G401.6 (cell line): ENCODE measurements around the gene ARHGAP25.

Experiments
- FAIRE-seq: peaks from 2 replicates; lab custom pipeline; 2012; peaks lifted over from hg19 to GRCh38; lab: Jason Lieb, UNC

The ARHGAP25 gene

DNA sequence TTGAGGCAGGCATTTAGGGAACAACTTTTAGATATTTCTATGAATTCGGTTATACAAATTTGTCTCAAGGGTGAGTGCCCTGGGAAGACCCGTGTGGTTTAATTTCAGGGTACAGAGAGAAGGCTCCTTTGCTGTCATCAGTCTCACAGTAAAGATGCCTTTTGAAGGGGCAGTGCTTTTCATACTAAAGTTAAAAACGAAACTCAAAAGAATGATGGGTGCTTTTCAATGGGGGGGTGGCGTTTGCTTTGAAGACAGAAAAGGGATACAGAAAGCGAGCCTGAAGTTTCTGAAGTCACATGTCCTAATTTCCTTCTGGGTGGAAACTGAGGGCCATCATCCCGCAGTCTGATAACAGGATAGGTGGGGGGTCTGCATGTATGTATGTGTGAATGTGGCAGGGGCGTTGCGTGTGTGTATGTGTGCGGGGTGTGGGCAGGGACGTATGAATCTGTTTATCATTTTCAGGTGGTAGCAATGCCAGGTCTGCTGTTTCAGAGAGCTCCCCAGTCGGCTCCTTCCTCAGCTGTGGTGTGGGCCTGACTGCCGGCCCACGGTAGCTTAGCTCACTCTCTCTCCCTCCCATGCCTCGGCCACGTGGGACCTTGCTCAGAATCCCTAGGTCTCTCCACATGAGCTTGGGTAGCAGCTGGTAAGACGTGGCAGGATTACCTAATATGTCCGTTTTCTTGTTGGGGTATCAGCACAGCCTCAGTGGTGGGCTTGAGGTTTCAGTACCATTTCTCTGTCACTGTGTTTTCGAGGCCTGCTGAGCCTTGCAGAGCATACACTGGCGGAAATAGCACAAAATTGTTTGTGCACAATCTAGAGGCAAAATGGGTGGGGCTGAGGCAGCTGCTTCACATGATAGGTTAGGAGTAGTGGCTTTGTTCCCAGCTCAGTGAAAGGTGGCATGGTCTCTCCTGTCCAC lies 32.7 kb downstream of the ARHGAP25 start:
- FAIRE-seq: no peak

DNA sequence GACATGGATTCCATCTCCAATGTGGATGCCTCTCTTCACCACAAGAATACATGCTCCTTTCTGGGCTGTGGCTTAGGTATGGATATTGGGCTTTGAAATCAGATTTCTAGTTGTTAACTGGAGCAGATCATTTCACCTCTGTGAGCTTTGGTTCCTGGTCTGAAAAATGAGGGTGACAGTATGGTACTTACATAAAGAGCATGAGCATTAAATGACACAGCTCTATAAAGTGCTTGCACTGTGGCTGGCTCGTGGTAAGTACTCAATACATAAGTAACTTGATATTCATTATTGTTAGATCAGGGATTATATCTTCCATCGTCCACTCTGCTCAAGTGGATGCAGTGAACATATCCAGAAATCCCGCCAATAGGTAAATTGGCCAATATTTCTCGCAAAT lies 33.4 kb downstream of the ARHGAP25 start:
- no peak for FAIRE-seq

DNA sequence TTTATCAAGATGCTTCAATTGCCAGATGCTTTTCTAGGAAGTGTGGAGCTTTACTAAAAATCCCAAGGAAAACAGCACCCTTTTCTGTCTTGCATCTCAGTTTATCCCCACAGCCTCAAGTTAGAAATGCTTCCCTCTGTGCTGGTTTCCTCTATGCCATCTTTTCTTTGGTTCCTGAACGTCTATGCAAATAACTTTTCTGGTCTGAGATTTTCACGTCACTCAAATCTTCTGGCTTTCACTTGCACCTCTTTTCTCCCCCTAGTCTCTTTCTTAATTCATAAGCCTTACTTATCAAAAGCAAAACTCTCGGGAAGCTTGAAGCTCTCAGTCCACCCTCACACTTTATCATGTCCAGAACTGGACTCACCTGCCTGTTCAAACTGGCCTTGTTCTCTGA lies 33.9 kb downstream of the ARHGAP25 start:
- FAIRE-seq: no peak

DNA sequence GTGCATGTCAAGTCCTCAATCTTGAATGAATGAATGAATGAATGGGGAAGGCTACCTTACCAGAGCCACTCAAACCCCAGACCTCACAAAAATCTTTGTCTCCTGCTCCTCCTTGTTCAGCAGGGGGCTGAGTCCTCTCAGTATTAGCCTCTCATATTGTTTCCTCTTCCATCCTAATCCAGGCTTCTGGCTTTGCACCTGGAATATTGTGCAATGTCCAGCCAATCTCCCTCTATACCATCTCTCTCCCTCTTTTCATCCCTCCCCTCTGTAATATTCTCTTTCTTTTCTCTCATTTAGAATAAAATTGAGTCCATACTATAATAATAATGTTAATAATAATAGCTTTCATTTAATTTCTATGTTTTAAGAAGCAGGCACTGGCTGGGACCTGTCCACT lies 34.3 kb downstream of the ARHGAP25 start:
- no peak for FAIRE-seq

DNA sequence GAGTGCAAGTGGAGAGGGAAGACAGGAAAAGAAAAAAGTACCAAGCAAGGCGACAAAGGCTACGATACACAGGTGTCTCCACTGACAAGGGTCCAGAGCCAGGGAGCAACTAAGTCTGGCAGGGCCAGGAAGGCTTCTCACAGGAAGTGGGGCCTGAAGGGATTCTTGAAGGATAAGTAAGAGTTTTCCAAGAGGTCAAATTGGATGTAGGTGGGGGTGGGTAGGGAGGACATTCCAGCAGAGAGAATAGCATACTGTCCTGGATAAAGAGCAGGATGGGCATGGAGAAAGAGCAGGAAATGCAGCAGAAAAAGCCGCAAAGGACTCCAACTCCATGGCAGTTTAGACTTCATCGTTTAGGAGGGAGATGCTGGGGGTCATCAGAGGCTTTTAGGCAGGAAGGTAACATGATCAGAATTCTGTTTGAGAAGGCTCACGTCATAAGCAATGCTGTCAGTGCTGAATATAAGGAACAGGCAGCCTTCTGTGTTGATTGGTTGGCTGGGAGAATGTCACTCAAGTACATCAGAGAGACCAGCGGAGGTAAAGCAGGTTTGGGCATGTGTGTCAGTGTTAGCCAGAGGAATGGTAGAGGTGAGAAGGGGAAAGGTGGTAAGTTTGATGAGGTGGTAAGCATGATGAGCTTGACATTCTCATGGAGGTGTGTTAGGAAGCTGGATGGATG lies 35.1 kb downstream of the ARHGAP25 start:
- FAIRE-seq: no peak

DNA sequence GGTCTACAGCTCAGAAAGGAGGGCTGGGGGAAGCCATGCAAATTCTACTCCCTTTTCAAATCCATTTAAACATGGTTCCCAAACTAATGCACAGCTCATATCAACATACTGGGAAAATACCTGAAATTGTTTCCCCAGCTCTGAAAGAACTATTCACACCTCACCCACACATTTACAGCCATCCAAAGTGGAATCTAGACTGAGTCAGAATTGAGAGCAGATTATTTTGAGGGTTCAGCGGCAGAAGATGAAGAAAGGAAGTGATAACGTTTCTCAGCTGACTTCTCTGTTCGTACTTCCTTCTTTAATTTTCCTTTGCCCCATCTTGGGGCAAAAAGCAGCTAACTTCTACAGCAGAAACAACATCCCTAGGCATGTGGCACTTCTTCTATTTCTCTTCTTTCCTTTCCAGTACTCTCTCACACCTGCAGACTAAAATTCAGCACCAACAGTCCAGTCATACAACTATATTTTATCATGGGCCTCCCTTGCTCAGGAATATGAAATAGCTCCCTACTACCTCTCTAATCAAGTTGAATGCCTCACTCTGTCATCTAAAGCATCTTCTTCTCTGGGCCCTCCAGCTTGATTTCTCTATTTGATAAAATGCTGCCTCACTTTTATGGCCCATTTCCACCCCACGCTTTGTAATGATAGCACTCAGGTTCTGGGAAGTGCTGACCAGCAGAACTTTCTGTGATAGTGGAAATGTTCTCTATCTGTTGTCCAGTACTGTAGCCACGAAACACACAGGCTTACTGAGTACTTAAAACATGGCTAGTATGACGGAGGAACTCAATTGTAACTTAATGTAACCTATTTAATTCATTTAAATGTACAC lies 35.9 kb downstream of the ARHGAP25 start:
- FAIRE-seq: no peak

DNA sequence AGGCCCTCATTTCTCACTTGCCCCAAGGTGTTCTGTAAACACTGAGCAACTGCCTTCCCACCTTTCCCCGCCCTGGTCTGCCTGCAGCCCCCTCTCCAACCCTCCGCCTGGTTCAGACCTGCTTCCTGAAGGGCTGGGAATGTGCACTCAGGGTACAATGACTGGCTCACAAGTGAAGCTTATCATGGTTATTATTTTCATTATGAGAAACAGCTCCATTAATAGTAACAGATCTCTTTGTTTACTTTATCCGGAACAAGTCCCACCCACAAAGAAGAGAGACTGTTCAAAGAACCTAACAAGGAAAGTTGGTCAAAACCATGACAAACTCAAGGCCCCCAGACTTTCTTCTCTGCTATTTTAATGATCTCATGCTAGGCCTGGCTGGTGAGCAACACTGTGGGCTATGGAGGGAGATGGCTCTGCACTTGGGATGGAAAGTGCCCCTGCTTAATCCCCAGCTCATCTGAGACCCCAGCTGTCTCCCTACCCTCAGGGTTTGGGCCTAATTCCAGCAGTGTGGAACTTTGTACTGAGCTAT lies 36.7 kb downstream of the ARHGAP25 start:
- no peak for FAIRE-seq

DNA sequence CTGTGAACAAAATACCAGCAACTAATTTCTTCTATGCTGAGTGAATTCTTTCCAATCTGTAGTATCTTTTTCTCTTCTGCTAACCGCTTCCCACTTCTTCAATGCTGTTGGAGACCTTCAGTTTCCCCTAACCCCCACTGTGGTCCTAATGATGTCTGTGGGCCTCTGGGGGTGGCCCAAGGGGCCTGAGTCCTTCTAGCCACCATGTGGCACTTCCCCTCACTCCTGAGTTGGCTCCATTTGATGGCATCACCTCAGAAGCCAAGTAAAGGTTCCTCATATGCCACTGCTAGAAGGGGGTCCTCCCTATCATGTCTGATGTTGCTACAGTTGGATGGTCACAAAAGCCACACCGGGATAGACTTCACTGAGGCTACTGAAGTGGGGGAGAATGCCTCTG lies 37.5 kb downstream of the ARHGAP25 start:
- no peak for FAIRE-seq

DNA sequence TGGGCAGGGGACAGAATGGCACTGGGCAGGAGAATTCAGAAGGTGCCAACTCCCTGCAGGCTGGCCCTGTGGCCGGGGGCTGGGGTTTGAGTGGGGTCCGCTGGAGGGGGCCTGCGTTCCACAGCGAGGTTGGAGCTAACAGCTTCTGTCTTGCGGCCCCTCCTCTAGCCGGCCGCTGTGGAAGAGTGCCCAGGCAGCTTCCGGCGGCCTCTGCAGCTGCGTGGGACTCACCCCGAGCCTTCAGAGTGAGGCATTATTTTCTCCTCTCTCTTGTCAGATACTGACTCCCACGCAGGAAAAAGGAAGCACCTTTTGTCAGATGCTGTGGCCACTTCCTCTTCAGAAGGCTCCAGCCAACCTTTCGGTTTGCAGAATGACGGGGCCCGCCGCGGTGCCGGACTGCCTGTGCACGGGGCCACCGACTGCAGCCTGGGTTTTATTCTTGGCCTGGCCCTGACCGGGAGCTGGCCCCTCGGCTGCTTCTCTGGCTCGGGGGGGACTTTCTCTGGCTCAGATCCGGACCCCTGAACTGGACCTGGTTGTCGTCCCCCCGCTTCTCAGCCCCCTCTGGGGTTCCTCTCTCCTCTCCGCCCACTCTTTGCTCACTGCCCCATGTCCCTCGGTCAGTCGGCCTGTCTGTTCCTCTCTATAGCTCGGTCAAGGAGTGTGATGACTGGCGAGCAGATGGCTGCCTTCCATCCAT lies 40.1 kb downstream of the ARHGAP25 start:
- FAIRE-seq: no peak

DNA sequence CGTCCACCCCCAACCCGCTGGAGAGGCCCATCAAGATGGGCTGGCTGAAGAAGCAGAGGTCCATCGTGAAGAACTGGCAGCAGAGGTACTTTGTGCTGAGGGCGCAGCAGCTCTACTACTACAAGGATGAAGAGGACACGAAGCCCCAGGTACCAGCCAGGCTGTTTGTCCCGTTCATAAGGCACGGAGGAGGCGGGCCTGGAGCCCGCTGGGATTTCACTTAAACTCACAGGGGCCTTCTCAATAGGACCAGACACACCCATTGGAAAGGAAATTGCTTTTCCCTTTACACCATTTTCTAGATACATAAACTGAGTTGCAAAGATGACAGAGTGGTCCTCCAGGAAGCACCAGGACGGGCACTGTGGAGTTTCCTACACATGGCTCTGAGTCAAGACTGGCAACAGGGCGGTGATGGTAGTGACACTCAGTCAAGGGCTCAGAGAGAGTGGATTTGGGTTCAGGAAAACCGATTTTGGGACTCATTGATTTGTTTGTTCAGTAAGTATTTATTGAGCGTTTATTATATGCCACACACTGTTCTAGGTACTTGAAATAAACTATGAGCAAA lies 40.7 kb downstream of the ARHGAP25 start:
- no peak for FAIRE-seq

DNA sequence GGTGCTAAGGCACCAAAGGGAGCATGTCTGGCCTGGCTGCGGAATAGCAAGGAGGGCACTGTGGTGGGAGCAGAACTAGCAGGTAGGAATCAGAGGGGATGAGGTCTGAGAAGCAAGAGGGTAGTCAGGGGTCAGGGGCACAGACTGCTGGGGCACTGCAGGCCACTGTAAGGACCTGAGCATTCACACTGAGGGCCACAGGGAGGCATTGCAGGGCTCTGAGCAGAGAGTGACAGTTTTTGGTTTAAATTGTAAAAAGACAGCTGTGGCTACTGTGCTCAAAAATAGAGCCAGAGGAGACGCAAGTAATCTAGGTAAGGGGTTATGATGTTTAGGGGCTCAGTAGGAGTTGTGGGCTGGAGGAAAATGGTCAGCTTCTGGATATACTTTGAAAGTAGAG lies 41.5 kb downstream of the ARHGAP25 start:
- no peak for FAIRE-seq

DNA sequence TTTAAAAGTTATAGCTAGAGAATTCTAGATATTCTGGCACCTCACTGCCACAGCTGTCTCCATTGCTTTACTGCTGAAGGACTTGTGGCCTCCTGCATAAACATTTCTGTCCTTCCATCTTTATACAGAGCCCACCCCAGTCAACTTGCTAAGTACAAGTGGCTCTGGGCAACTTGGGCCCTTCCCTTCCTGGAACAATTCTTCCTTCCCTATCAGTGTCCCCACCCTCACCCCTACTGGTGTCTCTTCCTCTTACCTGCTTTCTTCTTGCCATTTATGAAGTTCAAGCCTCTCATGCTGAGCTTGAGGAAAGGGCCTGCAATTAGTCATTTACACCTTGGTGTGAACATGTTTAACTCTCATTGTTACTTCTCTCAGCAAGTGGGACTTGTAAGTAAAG lies 45.0 kb downstream of the ARHGAP25 start:
- FAIRE-seq: no peak

DNA sequence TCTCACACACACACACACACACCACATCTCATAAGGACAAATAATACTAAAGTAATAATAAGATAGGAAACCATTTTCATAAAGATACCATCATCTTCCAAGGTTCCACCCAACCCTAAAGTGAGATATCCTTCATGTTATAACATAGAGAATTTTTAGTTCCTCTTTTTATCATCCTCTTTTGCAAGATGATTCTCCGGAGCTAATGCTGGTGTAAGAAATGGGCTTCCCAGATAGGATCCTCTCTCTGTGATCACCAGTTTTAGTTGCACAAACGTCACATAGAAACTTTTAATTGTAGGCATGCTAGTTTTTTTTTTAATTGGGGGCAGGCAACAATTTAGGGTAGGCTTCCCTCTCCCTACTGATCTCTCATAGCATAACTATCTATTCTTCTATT lies 49.6 kb downstream of the ARHGAP25 start:
- FAIRE-seq: no peak

DNA sequence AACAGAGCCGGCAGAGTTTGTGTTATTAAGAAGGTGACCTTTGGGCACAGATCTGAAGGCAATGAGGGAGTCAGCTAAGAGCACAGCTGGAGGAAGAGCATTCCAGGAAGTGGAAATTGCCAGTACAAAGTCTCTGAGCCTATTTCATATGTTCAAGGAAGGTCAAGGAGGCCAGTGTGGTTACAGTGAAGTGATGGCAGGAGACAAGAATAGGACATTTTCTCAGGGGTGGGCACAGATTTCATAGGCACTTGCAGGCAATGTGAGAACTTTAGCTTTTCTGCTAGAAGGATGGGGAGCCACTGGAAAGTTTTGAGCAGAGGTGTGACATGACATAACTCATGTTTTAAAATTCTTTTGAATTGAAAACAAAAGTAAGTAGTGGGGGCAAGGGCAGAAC lies 50.3 kb downstream of the ARHGAP25 start:
- FAIRE-seq: no peak

DNA sequence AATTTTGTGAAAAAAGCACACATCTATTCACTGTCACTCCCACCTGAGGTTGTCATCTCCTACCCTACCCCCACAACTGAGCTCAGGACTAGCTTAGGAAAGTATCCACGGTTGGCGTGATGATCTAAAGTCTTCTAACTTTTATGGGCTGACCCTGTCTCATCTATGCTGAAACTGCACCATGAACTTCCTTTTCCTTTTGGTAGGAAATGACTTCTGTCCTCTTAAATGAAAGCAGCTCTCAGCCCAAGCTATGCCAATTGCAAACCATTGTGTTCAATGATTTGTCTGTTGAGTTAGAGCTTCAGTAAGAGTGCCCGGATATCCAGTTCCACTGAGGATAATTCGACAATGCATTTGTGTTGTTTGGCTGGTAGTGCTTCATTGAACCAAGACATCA lies 52.7 kb downstream of the ARHGAP25 start:
- FAIRE-seq: no peak

DNA sequence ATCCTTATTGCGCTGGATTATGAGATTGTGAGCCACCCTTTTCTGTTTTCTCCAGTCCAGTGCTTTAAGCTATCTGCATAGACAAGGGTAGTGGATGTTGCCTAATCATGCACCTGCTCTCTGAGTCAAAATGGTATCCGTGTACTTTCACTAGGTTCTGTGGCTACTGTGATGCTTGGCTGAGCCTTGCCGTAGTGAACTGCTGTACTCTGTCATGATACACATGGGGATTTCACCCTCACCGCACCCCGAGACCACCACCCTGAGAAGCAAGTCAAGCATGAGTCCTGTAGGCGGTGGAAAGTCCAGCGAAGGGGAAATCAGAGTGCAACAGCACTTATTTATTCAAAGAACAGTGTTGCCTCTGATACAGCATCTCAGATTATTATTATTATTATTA lies 55.0 kb downstream of the ARHGAP25 start:
- no peak for FAIRE-seq

DNA sequence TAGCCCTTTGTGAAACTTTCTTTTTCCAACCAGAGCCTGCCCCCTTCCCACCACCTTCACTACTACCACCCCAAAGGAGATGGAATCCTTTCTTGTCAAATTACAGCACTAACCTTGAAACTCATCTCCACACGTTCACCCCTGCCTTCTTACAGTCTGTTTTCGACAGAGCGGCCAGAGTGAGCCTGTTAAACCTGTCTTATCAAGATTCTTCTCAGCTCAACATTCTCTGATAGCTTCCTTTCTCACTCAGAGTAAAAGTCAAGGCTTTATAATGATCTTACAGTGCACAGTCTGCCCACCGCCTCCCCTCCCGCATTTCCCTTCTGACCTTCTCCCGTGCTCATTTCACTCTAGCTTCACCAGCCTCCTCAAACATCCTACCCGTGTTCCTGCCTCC lies 56.0 kb downstream of the ARHGAP25 start:
- FAIRE-seq: no peak

DNA sequence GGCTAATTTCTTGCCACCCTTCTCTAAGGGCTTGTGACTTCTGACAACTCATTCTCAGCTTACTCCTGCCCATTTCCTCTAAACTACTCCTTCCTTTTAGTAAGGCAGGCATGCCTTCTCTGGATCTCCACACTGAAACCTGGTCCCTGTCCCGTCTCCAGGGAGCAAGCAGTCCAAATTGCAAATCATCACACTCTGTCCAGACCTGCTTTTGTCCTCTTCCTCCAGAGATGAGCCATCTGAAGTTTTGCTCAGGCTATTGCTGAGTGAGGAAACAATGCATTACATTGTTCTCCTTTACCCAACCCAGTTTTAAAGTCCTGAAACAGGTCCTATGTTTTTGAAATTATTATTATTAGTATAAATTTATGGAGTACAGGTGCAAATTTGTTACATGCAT lies 57.3 kb downstream of the ARHGAP25 start:
- FAIRE-seq: no peak

DNA sequence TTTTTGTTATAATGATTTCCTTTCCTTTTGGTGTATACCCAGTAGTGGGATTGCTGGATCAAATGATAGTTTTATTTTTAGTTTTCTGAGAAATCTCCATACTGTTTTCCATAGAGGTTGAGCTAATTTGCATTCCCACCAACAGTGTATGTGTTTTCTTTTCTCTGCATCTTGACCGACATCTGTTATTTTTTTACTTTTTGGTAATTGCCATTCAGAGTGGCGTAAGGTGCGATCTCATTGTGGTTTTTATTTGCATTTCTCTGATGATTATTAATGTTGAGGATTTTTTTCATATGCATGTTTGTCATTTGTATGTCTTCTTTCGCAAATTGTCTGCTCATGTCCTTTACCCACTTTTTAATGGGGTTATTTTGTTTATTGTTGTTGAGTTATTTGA lies 58.1 kb downstream of the ARHGAP25 start:
- no peak for FAIRE-seq

DNA sequence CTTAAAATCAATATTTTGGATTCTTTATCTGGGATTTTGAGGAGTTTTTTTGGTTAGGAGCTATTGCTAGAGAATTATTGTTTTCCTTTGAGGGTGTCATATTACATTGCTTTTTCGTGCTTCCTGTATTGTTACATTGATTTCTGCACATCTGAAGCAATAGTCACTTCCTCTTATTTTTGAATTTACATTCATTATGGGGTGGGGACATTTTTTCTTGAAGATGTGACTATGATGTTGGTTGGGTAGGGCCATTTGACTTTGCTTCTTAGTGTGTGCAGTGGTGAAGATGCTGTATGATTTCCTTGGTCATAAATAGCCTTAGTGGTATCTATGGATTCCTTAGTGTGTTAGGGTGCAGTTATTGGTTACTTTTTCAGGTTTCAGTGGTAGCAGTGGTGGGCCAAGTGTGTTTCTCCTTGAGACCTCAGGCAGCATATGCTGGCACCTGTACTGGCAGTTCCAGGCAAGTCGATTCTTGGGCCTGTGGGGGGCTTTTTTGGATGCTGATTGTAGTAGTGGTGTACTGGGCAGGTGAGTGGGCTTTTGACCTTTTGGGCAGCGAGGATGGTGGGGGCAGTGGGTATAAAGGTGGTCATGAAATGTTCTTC lies 61.8 kb downstream of the ARHGAP25 start:
- no peak for FAIRE-seq

DNA sequence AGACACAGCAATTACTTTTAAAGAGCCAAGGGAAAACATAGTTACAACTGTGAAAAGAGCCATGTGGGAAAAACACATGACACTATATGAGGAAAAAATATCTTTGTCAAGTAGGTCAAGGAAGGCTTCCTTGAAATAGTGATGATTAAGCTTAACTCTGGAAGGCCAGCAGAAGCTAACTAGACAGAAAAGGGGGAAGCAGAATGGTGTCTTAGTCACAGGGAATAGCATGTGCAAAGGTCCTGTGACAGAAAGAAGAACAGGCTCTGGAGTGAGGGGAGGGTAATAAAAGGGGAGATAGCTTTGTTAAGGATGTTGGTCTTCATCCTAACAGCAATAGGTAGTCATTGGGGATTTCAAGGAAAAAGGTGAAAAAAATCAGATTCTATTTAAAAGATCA lies 64.0 kb downstream of the ARHGAP25 start:
- no peak for FAIRE-seq
